HepG2 (cell line): ENCODE data around the gene EPB42.

ENCODE experiments used
- POLR2A ChIP-seq, 2 experiments: IDR thresholded peaks; 2 replicates each; pipeline ENCODE4 v1.6.1; 2011; ENCODE audit warnings: low read depth in 2 of 2, low read length in 2 of 2, mild to moderate bottlenecking in 1 of 2, moderate library complexity in 1 of 2; ENCODE audit not compliant: insufficient read depth in 1 of 2
- TF ChIP-seq, protein P1 (sequence below): sonication (generic); formaldehyde crosslinking; IDR thresholded peaks from 2 replicates; pipeline ENCODE4 v1.5.0; 2020; ENCODE audit warnings: mild to moderate bottlenecking, missing genetic modification reagents, moderate library complexity

DNA sequence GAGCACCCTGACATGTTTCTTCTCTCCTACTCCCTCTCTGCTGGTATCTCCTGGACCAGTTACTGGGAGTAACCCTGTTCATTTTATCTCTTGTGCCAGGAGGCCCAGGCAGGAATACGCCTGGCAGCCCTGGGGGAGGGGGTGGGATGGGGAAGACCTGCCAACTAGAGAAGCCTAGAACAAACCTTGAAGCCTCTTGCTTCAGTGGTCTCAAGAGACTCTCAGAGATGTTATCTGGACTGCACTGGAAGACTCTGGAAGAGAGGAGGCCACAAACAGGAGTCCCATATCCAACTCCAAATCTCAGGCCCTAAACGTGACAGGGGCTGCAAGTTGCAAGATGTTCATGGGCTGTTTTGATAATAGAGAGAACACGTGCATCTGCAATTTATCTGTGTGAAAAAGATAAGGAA is at the start of gene EPB42:
- TF ChIP-seq, protein P1, sequence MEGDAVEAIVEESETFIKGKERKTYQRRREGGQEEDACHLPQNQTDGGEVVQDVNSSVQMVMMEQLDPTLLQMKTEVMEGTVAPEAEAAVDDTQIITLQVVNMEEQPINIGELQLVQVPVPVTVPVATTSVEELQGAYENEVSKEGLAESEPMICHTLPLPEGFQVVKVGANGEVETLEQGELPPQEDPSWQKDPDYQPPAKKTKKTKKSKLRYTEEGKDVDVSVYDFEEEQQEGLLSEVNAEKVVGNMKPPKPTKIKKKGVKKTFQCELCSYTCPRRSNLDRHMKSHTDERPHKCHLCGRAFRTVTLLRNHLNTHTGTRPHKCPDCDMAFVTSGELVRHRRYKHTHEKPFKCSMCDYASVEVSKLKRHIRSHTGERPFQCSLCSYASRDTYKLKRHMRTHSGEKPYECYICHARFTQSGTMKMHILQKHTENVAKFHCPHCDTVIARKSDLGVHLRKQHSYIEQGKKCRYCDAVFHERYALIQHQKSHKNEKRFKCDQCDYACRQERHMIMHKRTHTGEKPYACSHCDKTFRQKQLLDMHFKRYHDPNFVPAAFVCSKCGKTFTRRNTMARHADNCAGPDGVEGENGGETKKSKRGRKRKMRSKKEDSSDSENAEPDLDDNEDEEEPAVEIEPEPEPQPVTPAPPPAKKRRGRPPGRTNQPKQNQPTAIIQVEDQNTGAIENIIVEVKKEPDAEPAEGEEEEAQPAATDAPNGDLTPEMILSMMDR: no peak
- no peak for TF ChIP-seq POLR2A (IDR thresholded peaks at IDR 0.05; ENCODE audit: insufficient read depth in 1 of 2, low read depth in 2 of 2, low read length in 2 of 2)
